ENCODE data around the gene SAMSN1.

DNA sequence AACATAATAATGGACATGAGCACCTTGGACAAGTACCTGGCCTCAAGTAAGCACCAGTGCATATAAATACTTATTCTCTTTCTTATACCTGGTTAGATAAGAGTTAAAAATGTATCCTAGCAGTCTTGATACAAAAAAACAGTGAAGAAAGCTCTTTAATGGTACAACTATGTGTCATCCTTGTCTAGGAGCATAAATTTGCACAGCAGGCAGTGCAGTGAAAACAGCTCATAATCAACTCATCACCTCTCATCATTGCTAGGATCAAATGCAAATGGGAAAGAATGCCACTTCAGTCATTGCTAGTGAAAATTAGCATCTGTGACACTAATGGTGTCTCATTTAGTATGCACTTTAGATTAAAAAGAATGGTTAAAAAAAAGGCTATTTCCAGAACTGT is 7.6 kb downstream of the SAMSN1 start:
- TF ChIP-seq CTCF (optimal IDR thresholded peaks at IDR 0.05 in 1 of 3, IDR thresholded peaks at IDR 0.05 in 1 of 3, conservative IDR thresholded peaks at IDR 0.05 in 1 of 3; ENCODE audit: extremely low read depth in 1 of 3, insufficient read depth in 2 of 3, low read length in 3 of 3) (no peak), EZH2 (IDR thresholded peaks at IDR 0.05; ENCODE audit: low read length) (no peak)

Measured in keratinocyte (primary cell).